OCI-LY7 (cell line): ENCODE data around the gene PPA1. TPM values are rescaled to one million over a fixed set of nuclear protein-coding genes. Genes with fewer than 3 reads are reported as not detected.

Experiments
- BruUV-seq: library from RNA; stranded (reverse); fragments of 400-500 nt; replicated peaks from 2 replicates; lab custom pipeline; 2021; lab: Mats Ljungman, UMichigan
- CTCF ChIA-PET: fragments of 300-600 bp; sonication (Branson Sonifier 250); formaldehyde crosslinking; loops from one replicate; lab custom pipeline; 2022; ENCODE audit warnings: antibody characterized with exemption; ENCODE audit not compliant: unreplicated experiment; lab: Charles Lee
- POLR2A ChIA-PET: fragments of 300-600 bp; sonication (Branson Sonifier 250); formaldehyde crosslinking; loops from one replicate; lab custom pipeline; 2022; ENCODE audit warnings: antibody characterized with exemption; lab: Charles Lee
- DNase-seq: peaks from one replicate; pipeline ENCODE4 v3.0.0-alpha.2; 2015; ENCODE audit warnings: low spot score
- H2AFZ ChIP-seq: fragments of 200-600 bp; sonication (generic), shearing (Covaris generic); 2 replicates; pipeline ENCODE4 v1.6.1; 2014; ENCODE audit warnings: mild to moderate bottlenecking, antibody characterized with exemption, low read length, moderate library complexity
- H3K27ac ChIP-seq: fragments of 200-600 bp; sonication (generic); 2 replicates; pipeline ENCODE4 v1.5.1; 2014; ENCODE audit warnings: mixed run types, low read depth, mild to moderate bottlenecking, moderate library complexity, low read length, inconsistent platforms; ENCODE audit not compliant: poor library complexity, severe bottlenecking
- H3K36me3 ChIP-seq: fragments of 200-600 bp; sonication (generic); 2 replicates; pipeline ENCODE4 v1.6.1; 2014; ENCODE audit warnings: mild to moderate bottlenecking, antibody characterized with exemption, low read length, moderate library complexity, mixed read lengths; ENCODE audit not compliant: insufficient read depth
- H3K4me1 ChIP-seq: fragments of 200-600 bp; sonication (generic); 2 replicates; pipeline ENCODE4 v1.5.1; 2014; ENCODE audit warnings: mild to moderate bottlenecking, low read length; ENCODE audit not compliant: insufficient read depth, poor library complexity, severe bottlenecking
- H3K4me2 ChIP-seq: fragments of 200-600 bp; sonication (generic); 2 replicates; pipeline ENCODE4 v1.6.1; 2014; ENCODE audit warnings: mild to moderate bottlenecking, low read length
- H3K4me3 ChIP-seq: fragments of 200-600 bp; sonication (generic); 2 replicates; pipeline ENCODE4 v1.5.1; 2014; ENCODE audit warnings: mild to moderate bottlenecking, low read depth, low read length; ENCODE audit not compliant: poor library complexity, severe bottlenecking
- H3K79me2 ChIP-seq: fragments of 200-600 bp; sonication (generic); 2 replicates; pipeline ENCODE4 v1.6.1; 2016; ENCODE audit warnings: low read depth, mild to moderate bottlenecking, low read length, moderate library complexity, mixed read lengths; ENCODE audit not compliant: insufficient read depth
- H3K9me2 ChIP-seq: fragments of 200-600 bp; sonication (generic); 2 replicates; pipeline ENCODE4 v1.6.1; 2016; ENCODE audit warnings: mild to moderate bottlenecking, low read length, mixed read lengths; ENCODE audit not compliant: insufficient read depth
- H3K9me3 ChIP-seq: fragments of 200-600 bp; sonication (generic); 2 replicates; pipeline ENCODE4 v1.6.1; 2014; ENCODE audit warnings: mild to moderate bottlenecking, mixed run types, low read length, mixed read lengths
- H4K20me1 ChIP-seq: fragments of 200-600 bp; sonication (generic); 2 replicates; pipeline ENCODE4 v1.6.1; 2014; ENCODE audit warnings: mild to moderate bottlenecking, antibody characterized with exemption, low read length, moderate library complexity, mixed read lengths; ENCODE audit not compliant: insufficient read depth
- CTCF ChIP-seq: fragments of 200-600 bp; sonication (generic); conservative IDR thresholded peaks from 2 replicates; pipeline ENCODE4 v1.5.1; 2014; ENCODE audit warnings: mild to moderate bottlenecking, antibody characterized with exemption, low read length, moderate library complexity, mixed read lengths
- EZH2phosphoT487 ChIP-seq: fragments of 200-600 bp; sonication (generic); IDR thresholded peaks from 2 replicates; pipeline ENCODE4 v1.6.1; 2018; ENCODE audit warnings: low read depth, borderline replicate concordance, mild to moderate bottlenecking, mixed run types, antibody characterized with exemption, low read length, moderate library complexity, mixed read lengths
- intact Hi-C: fragments of 100-400 bp; cut with micrococcal nuclease; formaldehyde crosslinking; loops from one replicate; pipeline ENCODE4 v1.10.0; 2022; ENCODE audit not compliant: unreplicated experiment
- total RNA-seq, 2 experiments: library from RNA; depleted of rRNA in 1 of 2; stranded (reverse); fragments of >200 nt in 1 of 2; shearing (Covaris generic) in 1 of 2; gene quantifications; 2 replicates each; pipeline ENCODE4 v1.2.3, GENCODE V29; 2014 to 2022

PPA1 gene
- total RNA-seq, 2 experiments from 2014 or later = 215 to 223 TPM

GRCh38 chr10:70256463-70256862, 23.2 kb upstream of the PPA1 start:
- no peaks in the 10 kb centered on the region for H3K4me1 ChIP-seq
- no TSS peak for BruUV-seq
- no peaks in the 10 kb centered on the region for H3K9me2 ChIP-seq
- H2AFZ ChIP-seq = no peak overlapping the region
- CTCF ChIA-PET = no interaction called here
- POLR2A ChIA-PET = interaction anchor here (0.7 kb wide), 2 partner anchors 36 to 580 kb away, joined by 3 read pairs; no protein-coding TSS in a partner anchor
- H3K4me2 ChIP-seq = no peak overlapping the region
- intact Hi-C loops = no loop called here
- H3K79me2 ChIP-seq = no peaks in the 10 kb centered on the region
- no peak for DNase-seq
- no peaks in the 10 kb centered on the region for H4K20me1 ChIP-seq
- peaks cover 4% of the 10 kb centered on the region; the same call in 1 of the 2 replicates for H3K9me3 ChIP-seq
- no peak overlapping the region for H3K27ac ChIP-seq
- no peaks in the 10 kb centered on the region for H3K36me3 ChIP-seq
- no peak for TF ChIP-seq EZH2phosphoT487
- TF ChIP-seq CTCF = no peak
- H3K4me3 ChIP-seq = no peak overlapping the region

- no peaks in the 10 kb centered on the region for H3K9me2 ChIP-seq
- H3K27ac ChIP-seq = no peak overlapping the region
- H3K4me1 ChIP-seq = no peaks in the 10 kb centered on the region
- H3K36me3 ChIP-seq = no peaks in the 10 kb centered on the region
- no TSS peak for BruUV-seq
- no peak overlapping the region for H3K4me3 ChIP-seq
- intact Hi-C loops = no loop called here
- POLR2A ChIA-PET = interaction anchor here (0.7 to 1.2 kb wide), 3 partner anchors 37 to 581 kb away, joined by 3 read pairs; no protein-coding TSS in a partner anchor
- H2AFZ ChIP-seq = no peak overlapping the region
- TF ChIP-seq EZH2phosphoT487 = no peak
- no peak for TF ChIP-seq CTCF
- CTCF ChIA-PET = interaction anchor here (0.6 kb wide), 1 partner anchor 17 kb away, joined by 3 read pairs; no protein-coding TSS in a partner anchor
- H4K20me1 ChIP-seq = no peaks in the 10 kb centered on the region
- H3K4me2 ChIP-seq = no peak overlapping the region
- H3K79me2 ChIP-seq = no peaks in the 10 kb centered on the region
- no peak for DNase-seq
- no peaks in the 10 kb centered on the region for H3K9me3 ChIP-seq
These were observed 22.4 kb upstream of the PPA1 start for GRCh38 chr10:70255329-70256299.
